ENCODE results near the gene SCUBE1.

GRCh38 chr22:43296276-43296902 lies 46.8 kb downstream of the SCUBE1 start:
- TF ChIP-seq POLR2A (IDR thresholded peaks at IDR 0.05) (no peak), CTCF (IDR thresholded peaks at IDR 0.05) (no peak)
